K562 (cell line): ENCODE measurements around the gene PYY. TPM values are rescaled to one million over a fixed set of nuclear protein-coding genes. Genes with fewer than 3 reads are reported as not detected.

Source experiments
- COPS2 ChIP-seq: fragments of 450-650 bp; conservative IDR thresholded peaks from 2 replicates; pipeline ENCODE4 v1.6.1; 2016; ENCODE audit warnings: mild to moderate bottlenecking, moderate library complexity
- FOXJ3 ChIP-seq: sonication (generic); formaldehyde crosslinking; IDR thresholded peaks from 2 replicates; pipeline ENCODE4 v1.4.0; 2020; ENCODE audit warnings: mild to moderate bottlenecking, missing genetic modification reagents
- GABPB1 ChIP-seq: sonication (generic); formaldehyde crosslinking; IDR thresholded peaks from 2 replicates; pipeline ENCODE4 v1.8.0; 2022; ENCODE audit warnings: mild to moderate bottlenecking, missing genetic modification reagents
- KLF6 ChIP-seq: fragments of 250-450 bp; sonication (Bioruptor Pico); IDR thresholded peaks from 2 replicates; pipeline ENCODE4 v1.4.0; 2020; ENCODE audit warnings: mild to moderate bottlenecking, moderate library complexity, borderline replicate concordance
- MIER1 ChIP-seq: fragments of 450-650 bp; IDR thresholded peaks from 2 replicates; pipeline ENCODE4 v1.6.1; 2016; ENCODE audit warnings: antibody characterized with exemption, mild to moderate bottlenecking, low read depth
- NCOA4 ChIP-seq: fragments of 450-650 bp; IDR thresholded peaks from 2 replicates; pipeline ENCODE4 v1.6.1; 2018; ENCODE audit warnings: mild to moderate bottlenecking; ENCODE audit not compliant: partially characterized antibody
- NELFE ChIP-seq: IDR thresholded peaks from 2 replicates; pipeline ENCODE4 v1.6.1; 2011; ENCODE audit warnings: mild to moderate bottlenecking; ENCODE audit not compliant: insufficient read depth, insufficient read length
- PCBP1 ChIP-seq: fragments of 200-400 bp; formaldehyde crosslinking; IDR thresholded peaks from 2 replicates; pipeline ENCODE4 v1.6.1; 2018; ENCODE audit warnings: mild to moderate bottlenecking, low read depth, low read length; ENCODE audit not compliant: poor library complexity, severe bottlenecking
- SIX5 ChIP-seq, 2 experiments: IDR thresholded peaks; 2 replicates each; pipeline ENCODE4 v1.6.1; 2011; ENCODE audit warnings: low read length in 2 of 2, borderline replicate concordance in 1 of 2, low read depth in 1 of 2, mild to moderate bottlenecking in 1 of 2, moderate library complexity in 1 of 2; ENCODE audit not compliant: insufficient read depth in 1 of 2
- SMAD4 ChIP-seq: fragments of 250-450 bp; sonication (Bioruptor Pico); conservative IDR thresholded peaks from 2 replicates; pipeline ENCODE4 v1.8.0; 2021; ENCODE audit warnings: inconsistent platforms, mild to moderate bottlenecking, moderate library complexity
- SREBF2 ChIP-seq: sonication (generic); formaldehyde crosslinking; IDR thresholded peaks from 2 replicates; pipeline ENCODE4 v1.4.0; 2020; ENCODE audit warnings: mild to moderate bottlenecking, missing genetic modification reagents
- SRSF9 ChIP-seq: fragments of 200-400 bp; formaldehyde crosslinking; IDR thresholded peaks from 2 replicates; pipeline ENCODE4 v1.6.1; 2017; ENCODE audit warnings: low read depth, low read length, borderline replicate concordance
- TBP ChIP-seq: optimal IDR thresholded peaks from 2 replicates; pipeline ENCODE3; 2011; ENCODE audit warnings: low read depth, low read length, improper control_type of control experiment
- U2AF1 ChIP-seq: fragments of 200-400 bp; formaldehyde crosslinking; optimal IDR thresholded peaks from 2 replicates; pipeline ENCODE3; 2017; ENCODE audit warnings: mild to moderate bottlenecking, low read depth, low read length, moderate library complexity
- XRCC4 ChIP-seq: IDR thresholded peaks from one replicate; pipeline ENCODE4 v1.6.1; 2011; ENCODE audit not compliant: insufficient read depth, insufficient read length; ENCODE audit errors: extremely low read depth
- ZFP30 ChIP-seq: fragments of 250-450 bp; sonication (Bioruptor Pico); IDR thresholded peaks from 2 replicates; pipeline ENCODE4 v1.8.0; 2022; ENCODE audit warnings: moderate library complexity, mild to moderate bottlenecking, inconsistent platforms, borderline replicate concordance
- polyA plus RNA-seq, 8 experiments: library from polyadenylated mRNA; depleted of rRNA in 4 of 8; stranded (reverse) in 5 of 8; unstranded in 3 of 8; fragments of >200 nt; fragmentation: Nextera tagmentation in 2 of 8; fragmentation: Illumina TruSeq in 1 of 8; extraction: Ambion mirVana in 2 of 8; extraction: Trizol in 1 of 8; gene quantifications; 2 replicates each; pipeline versions ENCODE4 v1.2.1 to v1.2.3, GENCODE V29; 2011 to 2014; ENCODE audit warnings: inconsistent platforms in 1 of 8, missing spikeins in 1 of 8
- total RNA-seq, 7 experiments: library from RNA; depleted of rRNA in 6 of 7; stranded (reverse); fragments of >200 nt in 6 of 7; fragmentation: Illumina TruSeq in 2 of 7; extraction: Trizol in 2 of 7; gene quantifications; 2 replicates each; pipeline versions ENCODE4 v1.2.1 to v1.2.3, GENCODE V29; 2011 to 2021; ENCODE audit warnings: low replicate concordance in 1 of 7
- TF ChIP-seq, protein P1 (sequence below): sonication (generic); formaldehyde crosslinking; IDR thresholded peaks from 2 replicates; pipeline ENCODE4 v1.4.0; 2020; ENCODE audit warnings: mild to moderate bottlenecking, missing genetic modification reagents
- TF ChIP-seq, protein P2 (sequence below), 2 experiments: IDR thresholded peaks in 1 of 2; conservative IDR thresholded peaks in 1 of 2; 2 replicates each; pipeline ENCODE4 v1.6.1; 2016; ENCODE audit warnings: low read depth in 2 of 2, mild to moderate bottlenecking in 1 of 2, missing compliant biosample characterization in 1 of 2, missing genetic modification characterization in 1 of 2, moderate library complexity in 1 of 2
- TF ChIP-seq, protein P3 (sequence below): fragments of 250-450 bp; sonication (Bioruptor Pico); IDR thresholded peaks from 2 replicates; pipeline ENCODE4 v1.9.0; 2021; ENCODE audit warnings: mild to moderate bottlenecking
- TF ChIP-seq, protein P4 (sequence below), 2 experiments: fragments of 450-650 bp in 1 of 2; sonication (generic) in 1 of 2; formaldehyde crosslinking in 1 of 2; IDR thresholded peaks in 1 of 2; conservative IDR thresholded peaks in 1 of 2; 2 replicates each; pipeline versions ENCODE4 v1.6.1 to v1.8.1; 2016 to 2023; ENCODE audit warnings: mild to moderate bottlenecking in 2 of 2, moderate library complexity in 2 of 2, inconsistent platforms in 1 of 2, missing genetic modification reagents in 1 of 2

The PYY gene
- total and polyA plus RNA-seq, 9 of the 15 experiments (the other 6 are each of a cell fraction or from before 2014, with no cell fraction given): not detected

DNA sequence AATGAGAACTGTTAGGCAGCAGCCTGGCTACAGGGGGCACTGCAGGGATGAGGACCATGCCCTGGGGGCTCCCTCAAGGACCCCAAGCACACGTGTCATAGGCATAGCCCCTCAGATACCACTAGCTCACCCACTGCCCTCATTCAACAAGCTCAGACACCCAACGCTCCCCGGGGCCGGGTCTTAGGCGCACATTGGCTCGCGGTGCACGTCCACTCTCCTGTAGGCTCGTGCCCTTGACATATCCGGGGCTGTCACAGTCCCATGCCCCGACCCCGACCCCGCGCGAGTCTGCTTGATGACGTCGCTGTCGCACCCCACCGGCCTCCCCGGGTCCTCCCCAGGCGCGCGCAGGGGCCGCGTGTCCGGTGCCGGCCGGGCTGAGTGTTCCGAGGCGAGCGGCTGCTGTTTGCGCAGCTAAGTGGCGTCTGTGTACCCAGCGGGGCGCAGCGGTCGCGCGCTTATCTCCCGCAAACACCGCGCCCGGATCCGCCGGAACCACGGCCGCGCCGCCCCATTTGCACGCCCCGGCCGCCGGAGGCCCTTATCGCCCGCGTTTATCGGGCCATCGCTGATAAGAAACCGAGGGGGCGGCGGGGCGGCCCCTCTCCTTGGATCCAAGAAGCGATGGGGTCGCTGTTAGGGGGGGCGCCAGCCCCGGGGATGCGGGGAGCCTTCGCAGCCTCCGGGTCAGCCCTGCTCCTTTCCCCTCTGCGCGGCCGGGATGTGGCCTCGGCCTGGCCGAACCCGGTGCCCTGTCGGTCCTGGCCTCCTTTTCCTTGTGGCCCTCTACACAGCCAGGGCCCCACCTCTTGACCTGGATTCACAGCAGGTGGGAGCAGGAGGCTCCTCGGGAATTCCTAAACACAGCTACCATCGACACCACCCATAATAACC is 30.0 kb upstream of the PYY start (continued):
- TF ChIP-seq, protein P1, sequence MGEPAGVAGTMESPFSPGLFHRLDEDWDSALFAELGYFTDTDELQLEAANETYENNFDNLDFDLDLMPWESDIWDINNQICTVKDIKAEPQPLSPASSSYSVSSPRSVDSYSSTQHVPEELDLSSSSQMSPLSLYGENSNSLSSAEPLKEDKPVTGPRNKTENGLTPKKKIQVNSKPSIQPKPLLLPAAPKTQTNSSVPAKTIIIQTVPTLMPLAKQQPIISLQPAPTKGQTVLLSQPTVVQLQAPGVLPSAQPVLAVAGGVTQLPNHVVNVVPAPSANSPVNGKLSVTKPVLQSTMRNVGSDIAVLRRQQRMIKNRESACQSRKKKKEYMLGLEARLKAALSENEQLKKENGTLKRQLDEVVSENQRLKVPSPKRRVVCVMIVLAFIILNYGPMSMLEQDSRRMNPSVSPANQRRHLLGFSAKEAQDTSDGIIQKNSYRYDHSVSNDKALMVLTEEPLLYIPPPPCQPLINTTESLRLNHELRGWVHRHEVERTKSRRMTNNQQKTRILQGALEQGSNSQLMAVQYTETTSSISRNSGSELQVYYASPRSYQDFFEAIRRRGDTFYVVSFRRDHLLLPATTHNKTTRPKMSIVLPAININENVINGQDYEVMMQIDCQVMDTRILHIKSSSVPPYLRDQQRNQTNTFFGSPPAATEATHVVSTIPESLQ (CRISPR knock-in tag): no peak
- no peak for TF ChIP-seq SRSF9
- TF ChIP-seq, protein P2, sequence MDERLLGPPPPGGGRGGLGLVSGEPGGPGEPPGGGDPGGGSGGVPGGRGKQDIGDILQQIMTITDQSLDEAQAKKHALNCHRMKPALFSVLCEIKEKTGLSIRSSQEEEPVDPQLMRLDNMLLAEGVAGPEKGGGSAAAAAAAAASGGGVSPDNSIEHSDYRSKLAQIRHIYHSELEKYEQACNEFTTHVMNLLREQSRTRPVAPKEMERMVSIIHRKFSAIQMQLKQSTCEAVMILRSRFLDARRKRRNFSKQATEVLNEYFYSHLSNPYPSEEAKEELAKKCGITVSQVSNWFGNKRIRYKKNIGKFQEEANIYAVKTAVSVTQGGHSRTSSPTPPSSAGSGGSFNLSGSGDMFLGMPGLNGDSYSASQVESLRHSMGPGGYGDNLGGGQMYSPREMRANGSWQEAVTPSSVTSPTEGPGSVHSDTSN (CRISPR knock-in tag; IDR thresholded peaks at IDR 0.05; ENCODE audit: low read depth): no peak
- TF ChIP-seq, protein P2 (tag; conservative IDR thresholded peaks at IDR 0.05; ENCODE audit: low read depth): no peak
- no peak for TF ChIP-seq KLF6 (CRISPR knock-in tag)
- no peak for TF ChIP-seq NELFE
- TF ChIP-seq SIX5 (IDR thresholded peaks at IDR 0.05; ENCODE audit: borderline replicate concordance in 1 of 2, insufficient read depth in 1 of 2, low read depth in 1 of 2, low read length in 2 of 2): no peak
- no peak for TF ChIP-seq SREBF2
- peak; percentile 37 for TF ChIP-seq TBP
- TF ChIP-seq XRCC4: no peak
- TF ChIP-seq FOXJ3 (CRISPR knock-in tag): no peak
- no peak for TF ChIP-seq PCBP1
- TF ChIP-seq GABPB1 (CRISPR knock-in tag): peak; percentile 49; the same call in 1 of the 2 replicates
- peak; percentile 89 for TF ChIP-seq SMAD4 (CRISPR knock-in tag)
- no peak for TF ChIP-seq COPS2
- TF ChIP-seq, protein P3, sequence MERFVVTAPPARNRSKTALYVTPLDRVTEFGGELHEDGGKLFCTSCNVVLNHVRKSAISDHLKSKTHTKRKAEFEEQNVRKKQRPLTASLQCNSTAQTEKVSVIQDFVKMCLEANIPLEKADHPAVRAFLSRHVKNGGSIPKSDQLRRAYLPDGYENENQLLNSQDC (CRISPR knock-in tag): no peak
- TF ChIP-seq MIER1: no peak
- TF ChIP-seq, protein P4, sequence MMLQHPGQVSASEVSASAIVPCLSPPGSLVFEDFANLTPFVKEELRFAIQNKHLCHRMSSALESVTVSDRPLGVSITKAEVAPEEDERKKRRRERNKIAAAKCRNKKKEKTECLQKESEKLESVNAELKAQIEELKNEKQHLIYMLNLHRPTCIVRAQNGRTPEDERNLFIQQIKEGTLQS (IDR thresholded peaks at IDR 0.05): no peak
- TF ChIP-seq, protein P4 (CRISPR knock-in tag; conservative IDR thresholded peaks at IDR 0.05): no peak
- peak; percentile 69 for TF ChIP-seq U2AF1
- TF ChIP-seq NCOA4: no peak
- TF ChIP-seq ZFP30 (CRISPR knock-in tag): no peak
